Measurements from ENCODE around the gene RUNX2. TPM values are rescaled to one million over a fixed set of nuclear protein-coding genes. Genes with fewer than 3 reads are reported as not detected.

RUNX2 gene
- total RNA-seq, 1 experiment from 2014 or later = 9.3 TPM

- intact Hi-C loops (cut with micrococcal nuclease) = no loop called here
- CTCF ChIA-PET = interaction anchor here (0.6 kb wide), 1 partner anchor 109 kb away, joined by 3 read pairs; no protein-coding TSS in a partner anchor
- Mint-ChIP-seq H3K4me3 (ENCODE audit: unreplicated experiment) (no peak overlapping the region), H3K4me1 (ENCODE audit: insufficient read depth, unreplicated experiment) (no peaks in the 10 kb centered on the region), H3K27ac (ENCODE audit: low read depth, unreplicated experiment) (no peak overlapping the region), H3K9me3 (ENCODE audit: unreplicated experiment) (no peaks in the 10 kb centered on the region), H3K36me3 (ENCODE audit: insufficient read depth, unreplicated experiment) (no peaks in the 10 kb centered on the region), H3K27me3 (ENCODE audit: insufficient read depth, unreplicated experiment) (no peaks in the 10 kb centered on the region)
- DNase-seq (ENCODE audit: unreplicated experiment) = no peak
- TF ChIP-seq CTCF (IDR thresholded peaks at IDR 0.05; ENCODE audit: unreplicated experiment) = no peak
- POLR2A ChIA-PET = interaction anchor here (0.6 to 1.2 kb wide), 2 partner anchors 9 to 55 kb away, joined by 3 read pairs; no protein-coding TSS in a partner anchor
- no TSS peak for BruUV-seq (replicated peaks)
Observed at GRCh38 chr6:45665859-45666258, 337.7 kb downstream of the RUNX2 start.

- CTCF ChIA-PET = no interaction called here
- no peak overlapping the region for H3K4me3 Mint-ChIP-seq (ENCODE audit: unreplicated experiment)
- no peaks in the 10 kb centered on the region for H3K4me1 Mint-ChIP-seq (ENCODE audit: insufficient read depth, unreplicated experiment)
- H3K36me3 Mint-ChIP-seq (ENCODE audit: insufficient read depth, unreplicated experiment) = no peaks in the 10 kb centered on the region
- POLR2A ChIA-PET = no interaction called here
- intact Hi-C loops (cut with micrococcal nuclease) = no loop called here
- DNase-seq (ENCODE audit: unreplicated experiment) = no peak
- H3K9me3 Mint-ChIP-seq (ENCODE audit: unreplicated experiment) = no peaks in the 10 kb centered on the region
- no peaks in the 10 kb centered on the region for H3K27me3 Mint-ChIP-seq (ENCODE audit: insufficient read depth, unreplicated experiment)
- BruUV-seq (replicated peaks) = no TSS peak
- no peak for TF ChIP-seq CTCF (IDR thresholded peaks at IDR 0.05; ENCODE audit: unreplicated experiment)
- no peak overlapping the region for H3K27ac Mint-ChIP-seq (ENCODE audit: low read depth, unreplicated experiment)
Observed at GRCh38 chr6:45666846-45667245, 338.7 kb downstream of the RUNX2 start.

- ChIA-PET POLR2A (no interaction called here), CTCF (no interaction called here)
- Mint-ChIP-seq H3K4me1 (ENCODE audit: insufficient read depth, unreplicated experiment) (no peaks in the 10 kb centered on the region), H3K27me3 (ENCODE audit: insufficient read depth, unreplicated experiment) (no peaks in the 10 kb centered on the region), H3K27ac (ENCODE audit: low read depth, unreplicated experiment) (no peak overlapping the region), H3K36me3 (ENCODE audit: insufficient read depth, unreplicated experiment) (no peaks in the 10 kb centered on the region), H3K4me3 (ENCODE audit: unreplicated experiment) (no peak overlapping the region), H3K9me3 (ENCODE audit: unreplicated experiment) (no peaks in the 10 kb centered on the region)
- DNase-seq (ENCODE audit: unreplicated experiment) = no peak
- TF ChIP-seq CTCF (IDR thresholded peaks at IDR 0.05; ENCODE audit: unreplicated experiment) = no peak
- no TSS peak for BruUV-seq (replicated peaks)
- intact Hi-C loops (cut with micrococcal nuclease) = no loop called here
Observed at GRCh38 chr6:45667300-45667699, 339.2 kb downstream of the RUNX2 start.

GRCh38 chr6:45667766-45668165 lies 339.6 kb downstream of the RUNX2 start:
- Mint-ChIP-seq H3K27ac (ENCODE audit: low read depth, unreplicated experiment) (no peak overlapping the region), H3K4me1 (ENCODE audit: insufficient read depth, unreplicated experiment) (no peaks in the 10 kb centered on the region), H3K27me3 (ENCODE audit: insufficient read depth, unreplicated experiment) (no peaks in the 10 kb centered on the region), H3K9me3 (ENCODE audit: unreplicated experiment) (no peaks in the 10 kb centered on the region), H3K36me3 (ENCODE audit: insufficient read depth, unreplicated experiment) (no peaks in the 10 kb centered on the region), H3K4me3 (ENCODE audit: unreplicated experiment) (no peak overlapping the region)
- no TSS peak for BruUV-seq (replicated peaks)
- intact Hi-C loops (cut with micrococcal nuclease) = no loop called here
- ChIA-PET CTCF (no interaction called here), POLR2A (no interaction called here)
- TF ChIP-seq CTCF (IDR thresholded peaks at IDR 0.05; ENCODE audit: unreplicated experiment) = no peak
- DNase-seq (ENCODE audit: unreplicated experiment) = no peak
